Measurements from ENCODE around the gene CELF2.

GRCh38 chr10:11212288-11213085 lies 194.8 kb downstream of the CELF2 start:
- TF ChIP-seq CTCF (conservative IDR thresholded peaks at IDR 0.05; ENCODE audit: low read depth, low read length): no peak
- TF ChIP-seq BHLHE40 (IDR thresholded peaks at IDR 0.05; ENCODE audit: low read depth, low read length): no peak
- no peak for TF ChIP-seq POLR2A (IDR thresholded peaks at IDR 0.05; ENCODE audit: low read depth, low read length)
- TF ChIP-seq SMC3 (IDR thresholded peaks at IDR 0.05; ENCODE audit: low read depth, low read length): no peak
- TF ChIP-seq CHD1 (IDR thresholded peaks at IDR 0.05; ENCODE audit: low read depth, low read length): no peak
- TF ChIP-seq RAD21 (IDR thresholded peaks at IDR 0.05; ENCODE audit: low read length): no peak
- no peak for TF ChIP-seq RFX5 (IDR thresholded peaks at IDR 0.05; ENCODE audit: low read depth, low read length)
- no peak for TF ChIP-seq NFE2L2 (IDR thresholded peaks at IDR 0.05; ENCODE audit: low read depth, low read length)
- TF ChIP-seq ELK1 (IDR thresholded peaks at IDR 0.05; ENCODE audit: borderline replicate concordance, low read depth, low read length): no peak
